Astrocyte (in vitro differentiated cells and primary cell): ENCODE data around the gene RBP3. TPM values are rescaled to one million over a fixed set of nuclear protein-coding genes. Genes with fewer than 3 reads are reported as not detected.

Experiments
- DNase-seq: peaks from one replicate; pipeline ENCODE4 v3.0.0-alpha.2; 2010; ENCODE audit warnings: low read depth
- FAIRE-seq: peaks from 2 replicates; lab custom pipeline; 2011; peaks lifted over from hg19 to GRCh38; lab: Jason Lieb, UNC
- H2AFZ ChIP-seq: 2 replicates; pipeline ENCODE4 v1.6.0; 2012; ENCODE audit warnings: low read depth, low read length, inconsistent platforms
- H3K27ac ChIP-seq: 2 replicates; pipeline ENCODE4 v1.5.1; 2011; ENCODE audit warnings: low read depth, low read length, inconsistent platforms
- H3K27me3 ChIP-seq: 2 replicates; pipeline ENCODE4 v1.6.0; 2011; ENCODE audit warnings: low read length, inconsistent platforms; ENCODE audit not compliant: insufficient read depth
- H3K36me3 ChIP-seq: 2 replicates; pipeline ENCODE4 v1.5.1; 2011; ENCODE audit warnings: low read length, inconsistent platforms; ENCODE audit not compliant: insufficient read depth
- H3K4me1 ChIP-seq: 2 replicates; pipeline ENCODE4 v1.5.1; 2011; ENCODE audit warnings: low read length, inconsistent platforms; ENCODE audit not compliant: insufficient read depth
- H3K4me2 ChIP-seq: 2 replicates; pipeline ENCODE4 v1.6.0; 2012; ENCODE audit warnings: low read length, inconsistent platforms
- H3K4me3 ChIP-seq: 2 replicates; pipeline ENCODE4 v1.5.1; 2011; ENCODE audit warnings: low read depth, mild to moderate bottlenecking, low read length, inconsistent platforms; ENCODE audit not compliant: insufficient read depth
- H3K79me2 ChIP-seq: 2 replicates; pipeline ENCODE4 v1.6.0; 2012; ENCODE audit warnings: mild to moderate bottlenecking, low read length, inconsistent platforms; ENCODE audit not compliant: insufficient read depth
- H3K9ac ChIP-seq: 2 replicates; pipeline ENCODE4 v1.6.0; 2012; ENCODE audit warnings: mild to moderate bottlenecking, low read length, inconsistent platforms
- H3K9me3 ChIP-seq: 2 replicates; pipeline ENCODE4 v1.5.1; 2012; ENCODE audit warnings: low read depth, mild to moderate bottlenecking, low read length, inconsistent platforms; ENCODE audit not compliant: insufficient read depth
- H4K20me1 ChIP-seq: 2 replicates; pipeline ENCODE4 v1.6.0; 2012; ENCODE audit warnings: low read length, inconsistent platforms; ENCODE audit not compliant: insufficient read depth
- H3K27ac Mint-ChIP-seq: one replicate; pipeline ENCODE4 v1.8.0; 2021; ENCODE audit warnings: mild to moderate bottlenecking, mixed read lengths; ENCODE audit not compliant: unreplicated experiment
- H3K27me3 Mint-ChIP-seq: one replicate; pipeline ENCODE4 v1.8.0; 2021; ENCODE audit warnings: low read depth, mixed read lengths; ENCODE audit not compliant: unreplicated experiment
- H3K36me3 Mint-ChIP-seq: one replicate; pipeline ENCODE4 v1.8.0; 2021; ENCODE audit warnings: low read depth, mixed read lengths; ENCODE audit not compliant: unreplicated experiment
- H3K4me1 Mint-ChIP-seq: one replicate; pipeline ENCODE4 v1.8.0; 2021; ENCODE audit warnings: low read depth, mixed read lengths; ENCODE audit not compliant: unreplicated experiment
- H3K4me3 Mint-ChIP-seq: one replicate; pipeline ENCODE4 v1.8.0; 2021; ENCODE audit warnings: mild to moderate bottlenecking, moderate library complexity, mixed read lengths; ENCODE audit not compliant: unreplicated experiment
- H3K9me3 Mint-ChIP-seq: one replicate; pipeline ENCODE4 v1.8.0; 2021; ENCODE audit warnings: mild to moderate bottlenecking, mixed read lengths; ENCODE audit not compliant: unreplicated experiment
- EZH2 ChIP-seq: IDR thresholded peaks from 2 replicates; pipeline ENCODE4 v1.6.1; 2012; ENCODE audit warnings: mild to moderate bottlenecking, low read length, inconsistent platforms; ENCODE audit not compliant: insufficient read depth
- total RNA-seq: library from RNA; stranded (reverse); gene quantifications from 2 replicates; pipeline ENCODE4 v1.2.1, GENCODE V29; 2021
- TF ChIP-seq, protein P1 (sequence below): IDR thresholded peaks from 2 replicates; pipeline ENCODE4 v1.5.1; 2011; ENCODE audit warnings: low read depth, mild to moderate bottlenecking, inconsistent platforms, low read length, moderate library complexity; ENCODE audit not compliant: insufficient read depth

The RBP3 gene
- total RNA-seq, 1 donor from 2014 or later, result not detected

DNA sequence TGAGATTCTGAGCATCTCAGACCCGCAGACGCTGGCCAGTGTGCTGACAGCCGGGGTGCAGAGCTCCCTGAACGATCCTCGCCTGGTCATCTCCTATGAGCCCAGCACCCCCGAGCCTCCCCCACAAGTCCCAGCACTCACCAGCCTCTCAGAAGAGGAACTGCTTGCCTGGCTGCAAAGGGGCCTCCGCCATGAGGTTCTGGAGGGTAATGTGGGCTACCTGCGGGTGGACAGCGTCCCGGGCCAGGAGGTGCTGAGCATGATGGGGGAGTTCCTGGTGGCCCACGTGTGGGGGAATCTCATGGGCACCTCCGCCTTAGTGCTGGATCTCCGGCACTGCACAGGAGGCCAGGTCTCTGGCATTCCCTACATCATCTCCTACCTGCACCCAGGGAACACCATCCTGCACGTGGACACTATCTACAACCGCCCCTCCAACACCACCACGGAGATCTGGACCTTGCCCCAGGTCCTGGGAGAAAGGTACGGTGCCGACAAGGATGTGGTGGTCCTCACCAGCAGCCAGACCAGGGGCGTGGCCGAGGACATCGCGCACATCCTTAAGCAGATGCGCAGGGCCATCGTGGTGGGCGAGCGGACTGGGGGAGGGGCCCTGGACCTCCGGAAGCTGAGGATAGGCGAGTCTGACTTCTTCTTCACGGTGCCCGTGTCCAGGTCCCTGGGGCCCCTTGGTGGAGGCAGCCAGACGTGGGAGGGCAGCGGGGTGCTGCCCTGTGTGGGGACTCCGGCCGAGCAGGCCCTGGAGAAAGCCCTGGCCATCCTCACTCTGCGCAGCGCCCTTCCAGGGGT, 703 bp downstream of the RBP3 start:
- no peaks in the 10 kb centered on the region for H3K4me1 ChIP-seq
- H3K9me3 ChIP-seq, result no peaks in the 10 kb centered on the region
- TF ChIP-seq, protein P1, sequence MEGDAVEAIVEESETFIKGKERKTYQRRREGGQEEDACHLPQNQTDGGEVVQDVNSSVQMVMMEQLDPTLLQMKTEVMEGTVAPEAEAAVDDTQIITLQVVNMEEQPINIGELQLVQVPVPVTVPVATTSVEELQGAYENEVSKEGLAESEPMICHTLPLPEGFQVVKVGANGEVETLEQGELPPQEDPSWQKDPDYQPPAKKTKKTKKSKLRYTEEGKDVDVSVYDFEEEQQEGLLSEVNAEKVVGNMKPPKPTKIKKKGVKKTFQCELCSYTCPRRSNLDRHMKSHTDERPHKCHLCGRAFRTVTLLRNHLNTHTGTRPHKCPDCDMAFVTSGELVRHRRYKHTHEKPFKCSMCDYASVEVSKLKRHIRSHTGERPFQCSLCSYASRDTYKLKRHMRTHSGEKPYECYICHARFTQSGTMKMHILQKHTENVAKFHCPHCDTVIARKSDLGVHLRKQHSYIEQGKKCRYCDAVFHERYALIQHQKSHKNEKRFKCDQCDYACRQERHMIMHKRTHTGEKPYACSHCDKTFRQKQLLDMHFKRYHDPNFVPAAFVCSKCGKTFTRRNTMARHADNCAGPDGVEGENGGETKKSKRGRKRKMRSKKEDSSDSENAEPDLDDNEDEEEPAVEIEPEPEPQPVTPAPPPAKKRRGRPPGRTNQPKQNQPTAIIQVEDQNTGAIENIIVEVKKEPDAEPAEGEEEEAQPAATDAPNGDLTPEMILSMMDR, result no peak
- Mint-ChIP-seq H3K9me3 (peaks cover 2% of the 10 kb centered on the region), H3K4me3 (no peak overlapping the region), H3K27me3 (peaks cover 20% of the 10 kb centered on the region), H3K36me3 (no peaks in the 10 kb centered on the region), H3K27ac (no peak overlapping the region), H3K4me1 (no peaks in the 10 kb centered on the region)
- FAIRE-seq, result no peak
- DNase-seq, result no peak
- no peak overlapping the region for H3K9ac ChIP-seq
- H3K27me3 ChIP-seq, result peaks cover 6% of the 10 kb centered on the region
- no peaks in the 10 kb centered on the region for H3K36me3 ChIP-seq
- no peaks in the 10 kb centered on the region for H4K20me1 ChIP-seq
- no peak overlapping the region for H2AFZ ChIP-seq
- no peak overlapping the region for H3K4me2 ChIP-seq
- no peaks in the 10 kb centered on the region for H3K79me2 ChIP-seq
- no peak overlapping the region for H3K4me3 ChIP-seq
- H3K27ac ChIP-seq, result no peak overlapping the region

DNA sequence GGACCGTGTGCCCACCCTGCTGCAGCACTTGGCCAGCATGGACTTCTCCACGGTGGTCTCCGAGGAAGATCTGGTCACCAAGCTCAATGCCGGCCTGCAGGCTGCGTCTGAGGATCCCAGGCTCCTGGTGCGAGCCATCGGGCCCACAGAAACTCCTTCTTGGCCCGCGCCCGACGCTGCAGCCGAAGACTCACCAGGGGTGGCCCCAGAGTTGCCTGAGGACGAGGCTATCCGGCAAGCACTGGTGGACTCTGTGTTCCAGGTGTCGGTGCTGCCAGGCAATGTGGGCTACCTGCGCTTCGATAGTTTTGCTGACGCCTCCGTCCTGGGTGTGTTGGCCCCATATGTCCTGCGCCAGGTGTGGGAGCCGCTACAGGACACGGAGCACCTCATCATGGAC, 1.4 kb downstream of the RBP3 start:
- FAIRE-seq (no peak), DNase-seq (no peak)
- TF ChIP-seq, protein P1, result no peak
- no peak for TF ChIP-seq EZH2
- no peak overlapping the region for H3K27ac ChIP-seq
- no peaks in the 10 kb centered on the region for H3K36me3 Mint-ChIP-seq
- H3K36me3 ChIP-seq, result no peaks in the 10 kb centered on the region
- no peaks in the 10 kb centered on the region for H3K4me1 Mint-ChIP-seq
- no peaks in the 10 kb centered on the region for H3K4me1 ChIP-seq
- no peak overlapping the region for H2AFZ ChIP-seq
- peaks cover 2% of the 10 kb centered on the region for H3K9me3 Mint-ChIP-seq
- no peaks in the 10 kb centered on the region for H4K20me1 ChIP-seq
- H3K79me2 ChIP-seq, result no peaks in the 10 kb centered on the region
- peaks cover 6% of the 10 kb centered on the region for H3K27me3 ChIP-seq
- H3K9ac ChIP-seq, result no peak overlapping the region
- H3K27ac Mint-ChIP-seq, result no peak overlapping the region
- no peak overlapping the region for H3K4me2 ChIP-seq
- H3K4me3 Mint-ChIP-seq, result no peak overlapping the region
- H3K27me3 Mint-ChIP-seq, result peaks cover 20% of the 10 kb centered on the region
- no peaks in the 10 kb centered on the region for H3K9me3 ChIP-seq
- H3K4me3 ChIP-seq, result no peak overlapping the region

DNA sequence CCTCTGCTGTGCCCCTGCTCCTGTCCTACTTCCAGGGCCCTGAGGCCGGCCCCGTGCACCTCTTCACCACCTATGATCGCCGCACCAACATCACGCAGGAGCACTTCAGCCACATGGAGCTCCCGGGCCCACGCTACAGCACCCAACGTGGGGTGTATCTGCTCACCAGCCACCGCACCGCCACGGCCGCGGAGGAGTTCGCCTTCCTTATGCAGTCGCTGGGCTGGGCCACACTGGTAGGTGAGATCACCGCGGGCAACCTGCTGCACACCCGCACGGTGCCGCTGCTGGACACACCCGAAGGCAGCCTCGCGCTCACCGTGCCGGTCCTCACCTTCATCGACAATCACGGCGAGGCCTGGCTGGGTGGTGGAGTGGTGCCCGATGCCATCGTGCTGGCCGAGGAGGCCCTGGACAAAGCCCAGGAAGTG, 1.8 kb downstream of the RBP3 start:
- no peaks in the 10 kb centered on the region for H3K36me3 Mint-ChIP-seq
- no peaks in the 10 kb centered on the region for H3K36me3 ChIP-seq
- no peaks in the 10 kb centered on the region for H3K4me1 ChIP-seq
- H2AFZ ChIP-seq, result no peak overlapping the region
- no peak overlapping the region for H3K27ac Mint-ChIP-seq
- H3K27me3 ChIP-seq, result peaks cover 6% of the 10 kb centered on the region
- peaks cover 20% of the 10 kb centered on the region for H3K27me3 Mint-ChIP-seq
- TF ChIP-seq EZH2, result no peak
- TF ChIP-seq, protein P1, result no peak
- no peaks in the 10 kb centered on the region for H3K4me1 Mint-ChIP-seq
- H4K20me1 ChIP-seq, result no peaks in the 10 kb centered on the region
- H3K9me3 Mint-ChIP-seq, result peaks cover 2% of the 10 kb centered on the region
- FAIRE-seq (no peak), DNase-seq (no peak)
- no peaks in the 10 kb centered on the region for H3K9me3 ChIP-seq
- no peaks in the 10 kb centered on the region for H3K79me2 ChIP-seq
- H3K4me3 ChIP-seq, result no peak overlapping the region
- H3K27ac ChIP-seq, result no peak overlapping the region
- no peak overlapping the region for H3K4me3 Mint-ChIP-seq
- H3K9ac ChIP-seq, result no peak overlapping the region
- no peak overlapping the region for H3K4me2 ChIP-seq
